ENCODE measurements around the gene ARHGEF28.

The ARHGEF28 gene

GRCh38 chr5:73867345-73868335 lies 241.6 kb downstream of the ARHGEF28 start:
- no peak for DNase-seq

- no peak for DNase-seq
These were observed 257.6 kb downstream of the ARHGEF28 start for GRCh38 chr5:73883646-73884045.

- DNase-seq, result no peak
These were observed 261.7 kb downstream of the ARHGEF28 start for GRCh38 chr5:73887688-73888087.

- DNase-seq, result no peak
These were observed 264.6 kb downstream of the ARHGEF28 start for GRCh38 chr5:73890569-73890968.

- DNase-seq, result no peak
These were observed 266.2 kb downstream of the ARHGEF28 start for GRCh38 chr5:73892218-73892617.

GRCh38 chr5:73892806-73893205 lies 266.8 kb downstream of the ARHGEF28 start:
- no peak for DNase-seq

GRCh38 chr5:73893813-73894212 lies 267.8 kb downstream of the ARHGEF28 start:
- no peak for DNase-seq

GRCh38 chr5:73894860-73895259 lies 268.9 kb downstream of the ARHGEF28 start:
- DNase-seq, result no peak

GRCh38 chr5:73895471-73895870 lies 269.5 kb downstream of the ARHGEF28 start:
- DNase-seq, result no peak

GRCh38 chr5:73896097-73896496 lies 270.1 kb downstream of the ARHGEF28 start:
- DNase-seq, result no peak

- no peak for DNase-seq
These were observed 270.7 kb downstream of the ARHGEF28 start for GRCh38 chr5:73896668-73897067.

- no peak for DNase-seq
These were observed 271.9 kb downstream of the ARHGEF28 start for GRCh38 chr5:73897893-73898292.

GRCh38 chr5:73899055-73899454 lies 273.1 kb downstream of the ARHGEF28 start:
- no peak for DNase-seq

GRCh38 chr5:73899916-73900315 lies 273.9 kb downstream of the ARHGEF28 start:
- DNase-seq, result no peak

GRCh38 chr5:73900566-73900965 lies 274.6 kb downstream of the ARHGEF28 start:
- DNase-seq, result no peak

GRCh38 chr5:73901043-73901442 lies 275.0 kb downstream of the ARHGEF28 start:
- no peak for DNase-seq

GRCh38 chr5:73901455-73901854 lies 275.5 kb downstream of the ARHGEF28 start:
- no peak for DNase-seq

GRCh38 chr5:73902327-73903051 lies 276.5 kb downstream of the ARHGEF28 start:
- DNase-seq, result no peak

GRCh38 chr5:73903169-73903568 lies 277.2 kb downstream of the ARHGEF28 start:
- no peak for DNase-seq

GRCh38 chr5:73906277-73906676 lies 280.3 kb downstream of the ARHGEF28 start:
- DNase-seq, result no peak

GRCh38 chr5:73907164-73907563 lies 281.2 kb downstream of the ARHGEF28 start:
- no peak for DNase-seq

- no peak for DNase-seq
These were observed 282.4 kb downstream of the ARHGEF28 start for GRCh38 chr5:73908395-73908794.

GRCh38 chr5:73908846-73909245 lies 282.9 kb downstream of the ARHGEF28 start:
- no peak for DNase-seq

- no peak for DNase-seq
These were observed 283.5 kb downstream of the ARHGEF28 start for GRCh38 chr5:73909474-73909873.
